T-helper 1 cell treated with Interleukin-12 subunit alpha and Interleukin-12 subunit beta and Interleukin-4 antibody, amounts not matched to agents 30 ng/mL and 1 ng/mL, for 36 hours (primary cell): ENCODE results near the gene HACD3. TPM values are rescaled to one million over a fixed set of nuclear protein-coding genes. Genes with fewer than 3 reads are reported as not detected.

Source experiments
- intact Hi-C: fragments of 100-400 bp; cut with micrococcal nuclease; formaldehyde crosslinking; loops from one replicate; pipeline ENCODE4 v1.15.1; 2024
- total RNA-seq: library from RNA; stranded (reverse); gene quantifications from 2 replicates; pipeline ENCODE4 v1.2.3, GENCODE V29; 2022

The HACD3 gene
- total RNA-seq: 30.4 and 31.4 TPM in 2 replicates

GRCh38 chr15:65530318-65531111 lies at the start of gene HACD3:
Gene HACD3 (plus strand): TSS chr15:65530463. CDS start chr15:65530632, 169 bp downstream.
- intact Hi-C loops: loop anchor here (1.0 to 5.0 kb wide), 3 partner anchors 13 to 337 kb away; partner anchors contain the start of genes DPP8, INTS14 and RAB11A

- intact Hi-C loops: no loop called here
Measured at GRCh38 chr15:65484876-65485275, 45.4 kb upstream of the HACD3 start.

- intact Hi-C loops: no loop called here
Measured at GRCh38 chr15:65494076-65494475, 36.2 kb upstream of the HACD3 start.

- intact Hi-C loops: no loop called here
Measured at GRCh38 chr15:65509321-65509720, 20.9 kb upstream of the HACD3 start.

- intact Hi-C loops: no loop called here
Measured at GRCh38 chr15:65512189-65512588, 18.1 kb upstream of the HACD3 start.

- intact Hi-C loops: no loop called here
Measured at GRCh38 chr15:65512807-65513416, 17.4 kb upstream of the HACD3 start.

GRCh38 chr15:65516997-65517865 lies 13.0 kb upstream of the HACD3 start, which contains the start of gene DPP8:
Gene DPP8 (minus strand): TSS chr15:65517689. CDS start chr15:65512553, 5,136 bp downstream.
- intact Hi-C loops: loop anchor here (1.0 to 2.0 kb wide), 7 partner anchors 13 to 988 kb away; partner anchors contain the start of genes HACD3, INTS14, PARP16 and RAB11A

GRCh38 chr15:65517866-65518207 lies 12.4 kb upstream of the HACD3 start:
- intact Hi-C loops: loop anchor here (1.0 to 2.0 kb wide), 7 partner anchors 12 to 987 kb away; partner anchors contain the start of genes HACD3, INTS14, PARP16 and RAB11A

- intact Hi-C loops: no loop called here
Measured at GRCh38 chr15:65518633-65519285, 11.5 kb upstream of the HACD3 start.

- intact Hi-C loops: no loop called here
Measured at GRCh38 chr15:65521350-65521749, 8.9 kb upstream of the HACD3 start.

- intact Hi-C loops: no loop called here
Measured at GRCh38 chr15:65524226-65524625, 6.0 kb upstream of the HACD3 start.

- intact Hi-C loops: no loop called here
Measured at GRCh38 chr15:65525622-65526021, 4.6 kb upstream of the HACD3 start.

- intact Hi-C loops: no loop called here
Measured at GRCh38 chr15:65528461-65529060, 1.7 kb upstream of the HACD3 start.

- intact Hi-C loops: loop anchor here (1.0 to 5.0 kb wide), 3 partner anchors 13 to 337 kb away; partner anchors contain the start of genes DPP8, INTS14 and RAB11A
Measured at GRCh38 chr15:65529762-65530317, 423 bp upstream of the HACD3 start.

- intact Hi-C loops: loop anchor here (5.0 kb wide), 1 partner anchor 335 kb away; the partner anchor contains the start of gene RAB11A
Measured at GRCh38 chr15:65532738-65533051, 2.4 kb downstream of the HACD3 start.

- intact Hi-C loops: loop anchor here (5.0 kb wide), 1 partner anchor 334 kb away; the partner anchor contains the start of gene RAB11A
Measured at GRCh38 chr15:65533057-65533756, 2.9 kb downstream of the HACD3 start.

- intact Hi-C loops: no loop called here
Measured at GRCh38 chr15:65535192-65535591, 4.9 kb downstream of the HACD3 start.

GRCh38 chr15:65540314-65540713 lies 10.1 kb downstream of the HACD3 start:
- intact Hi-C loops: no loop called here

- intact Hi-C loops: no loop called here
Measured at GRCh38 chr15:65541231-65541820, 11.1 kb downstream of the HACD3 start.
